ENCODE measurements around the gene OR6S1.
A peak's percentile ranks its signal among the peaks of the same experiment; 100 is the strongest.
"Not testable (repeated sequence)": the region's sequence is repeated elsewhere in the genome, so short reads cannot be mapped to it uniquely, and the experiment has no call there.

Gene OR6S1

DNA sequence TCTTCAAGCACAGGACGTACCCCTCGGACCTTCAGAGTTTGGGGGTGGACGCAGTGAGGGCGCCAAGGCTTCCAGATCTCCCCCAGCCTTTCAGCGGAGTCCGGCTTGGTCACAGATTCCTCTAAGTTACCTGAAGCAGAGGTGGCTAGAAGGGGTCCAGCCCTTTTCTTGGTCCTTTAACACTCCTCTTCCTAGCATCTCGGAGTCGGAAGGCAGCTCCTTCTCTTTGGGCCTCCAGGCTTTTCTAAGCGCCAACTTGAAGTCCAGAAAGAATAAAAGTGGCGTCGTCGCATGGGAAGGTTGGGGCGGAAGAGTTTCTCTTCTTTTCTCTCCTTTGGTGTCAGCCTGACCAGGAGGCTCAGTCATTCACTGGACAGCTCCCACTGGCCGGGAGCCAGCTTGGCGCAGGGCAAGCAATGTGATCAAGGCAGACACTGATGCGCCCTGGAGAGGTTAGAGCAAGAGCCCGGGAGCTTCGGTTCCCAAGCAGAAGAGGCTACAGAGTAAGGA lies 9.6 kb downstream of the OR6S1 start:
- DNase-seq (ENCODE audit: low spot score) (peak; percentile 31), FAIRE-seq (no peak)

DNA sequence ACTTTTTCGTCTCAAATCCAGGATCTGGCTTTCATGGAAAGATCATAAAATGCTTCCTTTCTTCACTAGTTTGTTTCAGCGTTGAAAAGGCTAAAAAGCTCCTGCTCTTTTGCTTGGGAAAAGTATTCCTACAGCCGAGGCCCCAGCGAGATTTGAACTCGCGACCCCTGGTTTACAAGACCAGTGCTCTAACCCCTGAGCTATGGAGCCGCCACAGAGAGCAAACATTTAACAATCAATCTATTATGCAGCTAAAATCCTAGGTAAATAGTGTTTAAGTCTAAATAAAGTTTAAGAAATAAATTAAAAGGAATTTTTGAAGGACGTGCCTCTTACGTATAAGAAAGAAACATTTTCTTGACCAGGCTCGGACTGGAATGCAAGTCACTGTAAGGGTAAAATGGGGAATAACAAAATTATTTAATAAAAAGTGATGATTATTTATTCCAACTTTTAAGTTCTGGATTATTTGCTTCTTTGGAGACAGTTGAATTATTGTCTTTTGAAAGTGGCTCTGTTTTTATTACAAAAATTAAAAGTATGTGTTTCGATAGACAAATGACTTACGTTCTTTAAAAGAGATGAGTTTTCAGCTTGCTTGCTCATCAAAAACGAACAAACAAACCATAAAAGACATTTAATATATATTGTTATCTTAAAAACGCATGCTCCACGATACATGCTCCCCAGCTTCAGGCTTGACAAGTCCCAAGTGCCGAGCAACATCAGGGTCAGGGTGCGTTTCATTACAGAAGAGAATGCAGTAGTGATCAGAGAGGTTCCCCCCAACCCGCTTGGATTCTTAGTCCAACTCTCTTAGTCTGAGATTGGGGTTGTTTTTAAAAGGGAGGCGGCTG lies 10.2 kb downstream of the OR6S1 start:
- peak; percentile 53 for DNase-seq (ENCODE audit: low spot score)
- no peak for FAIRE-seq

DNA sequence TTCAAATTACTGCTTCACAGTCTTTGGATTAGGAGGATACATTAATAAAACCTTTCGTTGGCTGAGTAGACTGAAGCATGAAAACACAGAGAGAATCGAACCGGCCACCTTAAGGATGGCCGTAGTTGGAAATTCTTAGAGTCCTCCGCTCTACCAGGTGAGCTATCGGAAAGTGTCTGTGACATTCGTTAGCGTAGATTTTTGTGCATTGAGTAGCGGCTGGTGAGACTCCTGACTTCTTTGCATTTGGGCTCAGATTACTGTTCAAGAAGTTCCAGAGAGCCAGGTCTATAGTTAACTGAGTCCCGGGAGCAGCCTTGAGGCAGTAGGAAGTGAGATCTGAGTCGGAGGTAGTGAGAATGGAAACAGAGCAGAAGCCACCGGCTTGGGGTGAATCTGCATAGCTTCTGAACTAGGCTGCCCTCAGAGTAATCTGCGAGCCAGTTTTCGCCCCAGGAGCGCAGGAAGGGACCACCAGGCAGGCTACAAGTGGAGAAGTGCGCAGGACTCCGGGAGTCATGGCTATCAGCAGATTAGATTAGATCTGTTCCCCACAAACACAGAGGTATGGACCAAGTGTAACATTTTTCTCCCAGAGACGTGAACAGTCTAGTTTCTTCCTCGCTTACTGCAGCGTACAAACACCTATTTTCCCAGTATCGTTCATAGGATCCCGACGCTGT lies 11.0 kb downstream of the OR6S1 start:
- DNase-seq (ENCODE audit: low spot score) (peak; percentile 54), FAIRE-seq (no peak)

DNA sequence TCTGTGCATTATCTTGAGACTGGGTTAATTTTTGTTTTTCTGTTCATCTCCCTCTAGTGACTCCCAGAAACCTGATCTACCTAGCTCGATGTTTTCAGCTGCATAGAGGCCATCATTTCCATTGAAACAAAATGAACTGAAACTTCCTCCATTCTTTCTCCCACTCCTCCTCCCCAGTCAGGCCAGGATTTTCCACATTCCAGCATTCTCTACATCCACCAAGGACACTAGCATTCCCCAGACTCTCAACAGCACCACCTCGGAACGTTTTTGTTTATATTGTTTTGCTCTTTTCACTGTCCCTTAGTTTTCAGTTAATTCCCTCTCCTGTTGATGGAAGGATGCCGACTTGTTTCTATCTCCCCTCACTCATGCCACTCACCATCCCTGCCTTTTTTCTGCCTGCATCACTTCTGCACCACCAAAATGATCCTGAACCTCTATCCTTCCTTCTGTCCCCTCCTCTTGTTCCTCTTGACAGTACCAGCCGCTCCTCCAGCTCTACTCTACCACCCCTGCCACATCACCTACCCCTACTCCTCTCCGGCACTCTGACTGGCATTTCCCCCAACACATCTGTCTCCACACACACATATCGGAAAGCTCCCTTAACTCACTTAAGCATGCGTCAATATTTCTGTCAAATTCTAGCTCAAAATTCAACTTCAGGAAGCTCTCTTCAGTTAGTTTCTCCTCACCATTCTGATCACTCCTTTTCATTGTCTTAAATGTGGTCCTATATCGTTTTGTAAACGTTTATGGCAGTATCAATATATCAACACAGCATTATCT lies 13.2 kb downstream of the OR6S1 start:
- no peak for DNase-seq (ENCODE audit: low spot score)
- no peak for FAIRE-seq

DNA sequence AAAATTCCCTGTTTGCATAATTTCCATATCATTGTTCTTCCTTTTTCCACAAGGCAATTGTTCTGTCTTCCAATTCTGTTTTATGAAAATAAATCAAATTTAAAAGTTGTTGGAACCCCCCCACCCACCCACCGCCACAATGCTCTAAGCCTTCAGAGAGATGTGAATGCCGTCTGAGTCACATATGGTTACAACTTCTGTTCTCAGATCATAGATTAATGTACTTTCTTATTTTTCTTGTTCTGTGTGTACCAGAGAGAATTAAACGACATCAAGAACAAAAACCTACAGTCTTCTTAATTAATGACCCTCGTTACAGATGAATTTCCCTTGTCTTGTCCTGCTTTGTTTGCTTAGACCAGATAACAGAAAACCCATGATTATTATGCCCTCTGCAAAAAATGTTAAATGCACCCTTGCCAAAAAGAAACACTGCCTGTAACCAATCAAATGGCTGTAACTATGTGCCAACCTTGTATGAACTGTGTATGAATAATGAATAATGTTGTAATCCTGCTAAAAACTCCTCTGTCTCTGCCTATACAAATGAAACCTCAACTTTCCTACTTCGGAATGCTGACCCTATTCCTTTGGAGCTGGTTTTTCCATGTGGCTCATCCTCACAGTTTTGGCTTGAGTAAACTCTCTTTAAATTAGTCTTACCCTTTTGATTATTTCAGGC lies 14.0 kb downstream of the OR6S1 start:
- FAIRE-seq = no peak
- DNase-seq (ENCODE audit: low spot score) = no peak

DNA sequence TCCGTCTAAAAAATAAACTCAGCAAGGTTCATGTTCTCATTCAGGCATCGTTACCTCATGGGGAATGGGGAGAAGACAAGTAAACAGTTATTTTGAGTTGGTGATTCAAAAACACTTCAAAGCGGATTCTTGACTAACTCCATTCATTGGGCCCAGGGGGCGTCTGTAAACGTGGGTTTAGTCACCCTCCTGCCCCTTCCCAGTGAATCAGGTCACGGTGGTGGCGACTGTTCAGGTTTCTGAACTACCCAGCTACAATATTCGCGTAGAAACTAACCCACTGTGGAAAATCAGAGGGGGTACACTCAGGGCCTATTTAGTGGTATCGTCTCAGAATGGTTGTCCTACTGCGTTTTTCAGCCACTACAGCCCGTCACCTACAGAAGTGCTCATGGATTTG lies 15.2 kb downstream of the OR6S1 start:
- DNase-seq (ENCODE audit: low spot score) = no peak
- no peak for FAIRE-seq

DNA sequence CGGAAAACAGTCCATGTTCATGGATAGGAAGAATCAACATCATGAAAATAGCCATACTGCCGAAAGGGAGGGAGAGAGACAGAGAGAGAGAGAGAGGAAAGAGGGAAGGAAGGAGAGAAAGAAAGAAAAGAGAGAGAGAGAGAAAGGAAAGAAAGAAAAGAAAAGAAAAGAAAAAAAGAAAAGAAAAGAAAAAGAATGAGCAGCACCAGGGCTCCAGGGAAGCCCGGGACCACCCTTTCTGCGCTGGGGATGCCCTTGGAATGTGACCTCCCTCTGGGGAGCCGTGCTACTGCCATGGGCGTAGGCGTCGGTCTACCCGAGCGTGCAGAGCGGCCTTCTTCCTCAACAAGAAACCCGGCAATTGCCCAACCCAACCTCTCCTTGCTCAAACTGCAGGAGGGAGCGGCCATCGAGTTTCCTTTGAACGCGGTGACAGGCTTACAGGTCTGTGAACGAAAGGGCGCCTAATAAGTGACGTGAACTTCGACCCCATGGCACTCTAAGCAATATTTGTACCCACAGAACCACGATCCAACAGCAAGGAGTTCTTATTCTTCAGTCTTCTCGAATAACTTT lies 16.9 kb downstream of the OR6S1 start:
- FAIRE-seq (no peak), DNase-seq (ENCODE audit: low spot score) (no peak)

DNA sequence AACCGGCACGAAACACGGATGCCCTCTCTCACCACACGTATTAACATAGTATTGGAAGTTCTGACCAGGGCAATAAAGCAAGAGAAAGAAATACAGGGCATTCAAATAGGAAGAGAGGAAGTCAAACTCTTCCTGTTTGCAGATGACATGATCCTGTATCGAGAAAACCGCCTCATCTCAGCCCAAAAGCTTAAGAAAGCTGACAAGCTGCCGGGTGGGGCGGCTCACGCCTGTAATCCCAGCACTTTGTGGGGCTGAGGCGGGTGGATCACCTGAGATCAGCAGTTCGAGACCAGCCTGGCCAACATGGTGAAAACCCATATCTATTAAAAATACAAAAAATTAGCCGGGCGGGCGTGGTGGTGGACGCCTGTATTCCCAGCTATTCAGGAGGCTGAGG lies 17.7 kb downstream of the OR6S1 start:
- FAIRE-seq (no peak), DNase-seq (ENCODE audit: low spot score) (no peak)

DNA sequence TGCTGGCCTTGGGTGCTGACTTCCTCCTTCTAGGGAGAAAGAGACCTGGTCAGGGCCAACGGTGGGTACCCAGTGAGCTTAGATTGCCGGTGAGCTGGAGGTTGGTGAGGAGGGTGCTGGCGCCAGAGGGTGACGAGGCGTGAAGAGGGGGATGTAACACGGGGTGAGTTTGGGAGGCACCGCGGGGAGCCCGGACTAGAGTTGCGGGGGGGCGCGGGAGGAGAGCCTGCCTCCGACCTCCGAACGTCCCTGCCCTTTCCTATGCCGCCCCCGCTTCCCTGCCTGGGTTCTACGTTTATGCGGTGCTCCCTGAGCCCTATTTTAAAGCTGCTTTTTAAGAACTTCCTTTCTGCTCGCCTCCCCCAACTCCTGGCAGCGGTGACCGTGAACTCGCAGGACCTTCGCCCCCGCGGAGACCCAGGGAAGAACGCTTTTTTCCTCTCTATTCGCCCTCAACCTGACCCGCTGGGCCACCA lies 18.6 kb downstream of the OR6S1 start:
- DNase-seq (ENCODE audit: low spot score) (no peak), FAIRE-seq (no peak)

DNA sequence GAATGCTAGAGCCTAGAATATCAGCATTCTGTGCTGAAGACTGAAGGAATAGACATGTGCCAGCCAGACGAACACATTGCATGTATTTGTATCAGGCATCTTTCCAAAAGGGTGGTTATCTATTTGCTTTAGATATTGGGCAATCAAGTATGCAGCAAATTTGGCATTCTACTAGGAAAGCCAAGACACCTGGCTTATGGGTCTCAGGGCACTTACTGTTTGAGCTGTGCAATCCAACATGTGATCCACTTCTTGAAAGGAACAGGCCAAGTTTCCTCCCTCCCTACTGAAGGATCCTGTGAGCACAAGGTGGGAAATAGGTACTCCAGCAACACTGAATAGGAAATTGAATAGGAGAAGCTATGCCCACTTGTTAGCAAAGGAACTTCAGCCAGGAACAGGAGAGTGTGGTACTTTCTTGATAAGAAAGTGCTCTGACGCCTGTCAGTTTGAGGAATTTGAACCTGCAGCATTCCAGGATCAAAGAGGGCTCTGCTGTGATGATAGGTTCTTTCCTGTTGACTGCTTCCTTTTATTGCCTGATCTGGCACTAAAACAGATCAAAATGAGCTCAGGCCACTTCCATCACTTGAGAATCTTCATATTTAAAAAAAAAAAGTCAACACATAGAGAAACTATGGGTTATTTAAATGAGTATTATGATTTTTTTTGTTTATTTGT lies 20.6 kb downstream of the OR6S1 start:
- no peak for FAIRE-seq
- no peak for DNase-seq (ENCODE audit: low spot score)

DNA sequence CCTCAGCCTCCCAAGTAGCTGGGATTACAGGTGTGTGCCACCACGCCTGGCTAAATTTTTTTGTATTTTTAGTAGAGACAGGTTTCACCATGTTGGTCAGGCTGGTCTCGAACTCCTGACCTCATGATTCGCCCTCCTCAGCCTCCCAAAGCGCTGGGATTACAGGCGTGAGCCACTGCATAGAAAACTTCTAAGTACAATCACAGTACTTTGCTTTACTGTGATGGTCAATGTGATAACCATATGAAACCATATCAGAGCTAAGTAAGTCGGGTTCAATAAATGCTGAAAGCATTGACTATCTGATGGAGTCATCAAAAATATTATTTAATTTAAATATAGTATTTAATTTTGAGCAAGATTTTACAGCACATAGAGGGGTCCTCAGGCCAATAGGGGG lies 21.8 kb downstream of the OR6S1 start:
- DNase-seq (ENCODE audit: low spot score); FAIRE-seq: not testable (repeated sequence)

DNA sequence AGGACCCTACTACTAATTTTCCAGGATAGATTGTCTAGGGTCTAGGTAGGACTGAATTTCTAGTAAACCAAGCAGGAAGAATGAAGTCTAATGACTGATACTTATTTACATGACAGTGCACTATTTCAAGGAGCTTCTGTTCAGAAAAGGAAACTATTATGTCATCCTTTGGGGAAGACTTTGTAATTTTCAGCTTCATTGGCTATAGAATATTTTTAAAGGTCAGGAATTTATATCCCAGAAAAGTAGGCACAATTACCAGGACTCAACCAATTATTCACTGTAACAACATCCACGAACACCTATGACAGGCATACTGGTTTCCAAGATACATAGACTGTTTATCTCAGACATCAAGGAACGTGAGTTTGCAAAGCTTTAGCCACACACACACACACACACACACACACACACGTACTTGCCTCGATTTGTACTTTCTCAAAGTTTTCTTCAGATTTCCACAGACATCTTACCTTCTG lies 23.2 kb downstream of the OR6S1 start:
- no peak for FAIRE-seq
- DNase-seq (ENCODE audit: low spot score) = no peak

DNA sequence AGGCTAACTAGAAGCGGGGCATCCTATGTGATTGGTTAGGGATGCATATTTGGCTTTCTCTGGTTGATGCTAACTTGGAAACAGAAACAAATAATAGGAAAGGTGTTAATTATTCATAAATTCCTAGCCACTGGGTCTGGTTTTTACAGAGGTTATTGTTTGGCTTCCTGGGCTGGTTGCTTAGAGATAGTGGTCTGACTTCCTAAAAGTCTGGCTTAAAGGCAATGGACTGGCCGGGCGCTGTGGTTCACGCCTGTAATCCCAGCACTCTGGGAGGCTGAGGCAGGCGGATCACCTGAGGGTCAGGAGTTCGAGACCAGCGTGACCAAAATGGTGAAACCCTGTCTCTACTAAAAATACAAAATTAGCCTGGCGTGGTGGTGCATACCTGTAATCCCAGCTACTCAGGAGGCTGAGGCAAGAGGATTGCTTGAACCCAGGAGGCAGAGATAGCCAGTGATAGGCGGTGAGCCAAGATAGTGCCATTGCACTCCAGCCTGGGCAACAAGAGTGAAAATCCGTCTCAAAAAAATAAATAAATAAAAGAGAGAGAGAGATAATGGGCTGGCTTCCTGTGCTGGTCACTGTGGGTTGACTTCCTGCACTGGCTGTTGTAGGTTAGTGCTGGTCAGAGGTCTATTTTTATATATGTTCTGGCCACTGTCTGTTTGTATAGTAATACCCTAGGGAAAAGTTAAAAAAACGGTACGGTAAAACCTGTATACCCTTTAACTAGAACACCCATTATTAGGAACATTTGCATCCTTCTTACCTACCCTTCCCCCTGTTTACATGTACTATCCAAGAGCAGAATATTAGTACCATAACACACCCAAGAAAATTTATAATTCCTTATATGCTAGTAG lies 24.1 kb downstream of the OR6S1 start:
- FAIRE-seq (no peak), DNase-seq (ENCODE audit: low spot score) (no peak)

DNA sequence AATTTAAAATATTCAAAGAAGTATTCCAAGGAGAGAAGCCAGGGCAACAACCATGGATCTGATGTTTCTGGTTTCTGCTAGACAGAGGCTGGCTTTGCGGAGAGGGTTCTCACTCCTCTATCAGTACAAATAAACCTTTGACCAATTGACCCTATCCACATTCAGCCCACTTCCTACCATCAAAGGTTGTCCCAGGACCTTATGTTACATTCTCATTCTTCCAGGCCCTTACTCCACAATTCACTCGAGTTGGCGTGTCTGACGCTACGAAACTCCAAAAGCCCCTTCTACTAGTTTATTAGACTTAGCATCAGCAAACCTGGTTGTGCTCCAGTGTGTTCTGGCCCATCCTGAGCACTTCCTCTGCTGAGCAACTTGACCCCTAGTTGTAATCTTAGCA lies 25.5 kb downstream of the OR6S1 start:
- DNase-seq (ENCODE audit: low spot score) (no peak), FAIRE-seq (no peak)

DNA sequence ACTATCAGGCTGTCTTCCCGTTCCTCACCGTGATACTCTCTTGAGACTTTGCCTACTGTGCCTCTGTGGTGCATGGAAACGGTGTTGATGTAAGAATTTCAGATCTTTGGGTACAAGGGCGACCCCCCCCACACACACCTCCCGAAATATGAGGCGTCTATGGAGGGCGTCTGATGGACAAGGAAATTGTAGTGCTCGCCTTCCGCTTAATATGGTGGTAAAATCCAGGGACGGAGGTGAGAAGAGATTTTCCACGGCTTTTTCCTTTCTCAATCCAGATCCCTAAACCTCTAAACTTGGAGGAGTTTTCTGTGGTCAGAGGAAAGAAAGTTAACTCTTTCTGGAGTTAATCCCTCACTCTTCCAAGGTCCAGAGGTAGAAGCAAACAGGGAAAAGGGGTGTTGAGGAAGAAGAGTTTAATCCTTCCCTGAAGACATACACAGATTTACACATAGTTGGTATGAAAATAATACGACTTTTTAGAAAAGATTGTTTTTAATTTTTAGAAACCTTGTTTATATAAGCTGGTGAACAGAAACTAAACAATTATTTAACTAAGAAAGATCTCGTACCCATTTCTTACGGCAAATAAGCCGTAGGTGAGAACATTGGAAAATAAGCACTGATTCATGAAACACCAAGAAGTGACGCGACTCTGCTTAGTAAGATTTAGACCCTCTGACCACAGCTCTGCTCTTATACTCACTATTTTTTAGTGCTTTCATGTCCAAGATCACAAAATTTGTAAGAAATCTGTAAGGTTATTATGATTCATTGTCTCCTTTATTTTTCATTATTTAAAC lies 27.3 kb downstream of the OR6S1 start:
- DNase-seq (ENCODE audit: low spot score) (no peak), FAIRE-seq (no peak)

DNA sequence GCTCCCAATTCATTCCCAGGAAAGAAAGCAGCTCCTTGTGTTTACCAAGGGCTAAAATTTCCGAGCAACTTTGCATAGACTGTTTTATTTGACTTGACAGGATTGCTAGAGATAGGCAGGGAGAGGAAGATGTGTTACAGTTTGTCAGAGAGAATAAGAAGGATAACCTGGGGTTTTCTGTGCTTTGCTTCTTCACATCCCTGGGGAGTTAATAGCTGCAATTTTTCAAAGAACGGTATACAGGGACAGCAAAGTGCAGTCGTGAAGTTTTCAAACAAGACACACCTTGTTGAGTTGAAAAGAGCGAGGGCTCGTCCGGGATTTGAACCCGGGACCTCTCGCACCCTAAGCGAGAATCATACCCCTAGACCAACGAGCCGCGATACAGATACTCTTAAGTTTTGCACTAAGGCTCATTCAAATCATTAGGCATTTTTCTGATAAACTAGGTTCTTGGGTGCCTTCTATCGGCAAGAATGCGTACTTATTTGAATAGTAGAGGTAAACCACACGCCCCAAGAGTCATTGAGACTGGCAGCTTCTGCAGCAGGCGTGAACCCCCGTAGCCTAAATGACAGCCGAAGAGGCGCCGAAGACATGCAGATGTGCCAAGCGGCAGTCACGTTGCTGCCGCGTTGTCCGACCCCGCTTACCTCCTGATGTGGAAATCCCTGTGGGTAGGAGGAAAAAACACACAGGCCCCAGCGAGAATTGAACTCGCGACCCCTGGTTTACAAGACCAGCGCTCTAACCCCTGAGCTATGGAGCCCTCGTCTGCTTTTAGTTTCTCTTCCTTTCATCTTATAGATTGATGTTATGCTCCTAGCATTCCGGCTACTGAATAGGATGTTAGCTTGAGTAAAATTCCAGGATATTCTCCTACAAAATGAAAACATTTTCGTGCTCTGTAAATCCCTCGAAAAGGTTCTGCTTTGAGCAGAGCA lies 28.1 kb downstream of the OR6S1 start:
- peak; percentile 76 for FAIRE-seq
- DNase-seq (ENCODE audit: low spot score) = peak; percentile 96

DNA sequence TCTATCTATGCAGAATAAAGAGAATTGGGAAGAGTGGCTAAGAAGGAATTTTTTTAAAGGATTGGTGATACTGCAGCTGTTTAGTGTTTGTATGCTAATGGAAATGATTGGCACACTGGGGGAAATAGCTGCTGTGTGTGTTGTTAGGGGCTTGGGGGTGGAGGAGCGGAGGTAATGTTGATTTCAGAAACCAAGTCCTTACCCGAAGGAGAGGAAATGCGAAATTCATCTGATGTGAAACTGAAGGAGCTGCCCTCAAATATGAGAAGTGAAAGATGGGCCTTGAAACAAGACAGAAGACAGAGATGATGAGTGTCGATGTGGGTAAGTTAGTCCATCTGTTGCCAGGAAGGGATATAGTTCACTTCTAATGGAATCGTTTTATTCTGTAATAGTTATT lies 29.1 kb downstream of the OR6S1 start:
- FAIRE-seq = no peak
- DNase-seq (ENCODE audit: low spot score) = no peak

Data from RCC 7860 (cell line).